Upper lobe of left lung (tissue), 6 donors: ENCODE measurements around the gene RBM42. TPM values are rescaled to one million over a fixed set of nuclear protein-coding genes. Genes with fewer than 3 reads are reported as not detected.
A peak's percentile ranks its signal among the peaks of the same experiment; 100 is the strongest.

ENCODE experiments used
- ATAC-seq, 2 donors: fragments of 200-7000 bp; cut with Tn5 transposase; one replicate each; pipeline ENCODE4 v1.9.1; 2022; ENCODE audit warnings: mild to moderate bottlenecking in 2 of 2, moderate library complexity in 2 of 2; ENCODE audit not compliant: low FRiP score in 2 of 2
- DNase-seq, 2 donors: peaks; one replicate each; pipeline ENCODE4 v3.0.0-alpha.2; 2019 to 2020
- H3K27ac ChIP-seq, 4 donors: fragments of 200-600 bp; sonication (generic); one replicate each; pipeline ENCODE4 v1.5.1; 2016 to 2019
- H3K27me3 ChIP-seq, 4 donors: fragments of 200-600 bp; sonication (generic); one replicate each; pipeline ENCODE4 v1.5.1; 2017 to 2019
- H3K36me3 ChIP-seq, 4 donors: fragments of 200-600 bp; sonication (generic); one replicate each; pipeline ENCODE4 v1.5.1; 2016 to 2019
- H3K4me1 ChIP-seq, 4 donors: fragments of 200-600 bp; sonication (generic); one replicate each; pipeline ENCODE4 v1.5.1; 2018 to 2019
- H3K4me3 ChIP-seq, 4 donors: fragments of 200-600 bp; sonication (generic); one replicate each; pipeline ENCODE4 v1.5.1; 2017 to 2019; ENCODE audit warnings: mild to moderate bottlenecking in 2 of 4, moderate library complexity in 1 of 4
- H3K9me3 ChIP-seq, 4 donors: fragments of 200-600 bp; sonication (generic); one replicate each; pipeline ENCODE4 v1.5.1; 2018 to 2019
- EP300 ChIP-seq, 4 donors: sonication (generic); formaldehyde crosslinking; IDR thresholded peaks; one replicate each; pipeline ENCODE4 v1.5.1; 2017; ENCODE audit warnings: antibody characterized with exemption in 4 of 4, control low read depth in 2 of 4
- POLR2A ChIP-seq, 4 donors: fragments of 450-650 bp; IDR thresholded peaks; one replicate each; pipeline ENCODE4 v1.5.1; 2016 to 2017; ENCODE audit warnings: antibody characterized with exemption in 4 of 4, mild to moderate bottlenecking in 2 of 4
- POLR2AphosphoS5 ChIP-seq, 2 donors: sonication (generic); formaldehyde crosslinking; IDR thresholded peaks; one replicate each; pipeline ENCODE4 v1.5.1; 2017; ENCODE audit warnings: antibody characterized with exemption in 2 of 2
- WGBS, 2 donors: methylation state at CpG; one replicate each; pipeline ENCODE4 v1.1.5; 2017 to 2018; 5-methylcytosine and 5-hydroxymethylcytosine counted together
- total RNA-seq, 6 donors: library from RNA; depleted of rRNA in 4 of 6; stranded (reverse); fragments of >200 nt in 4 of 6; gene quantifications; one replicate each; pipeline versions ENCODE4 v1.1.0 to v1.2.1, GENCODE V29; 2016 to 2021
- TF ChIP-seq, protein P1 (sequence below), 6 experiments: fragments of 450-650 bp in 4 of 6; fragments of 200-600 bp in 2 of 6; sonication (generic) in 2 of 6; IDR thresholded peaks; one replicate each; pipeline ENCODE4 v1.5.1; 2016 to 2019; ENCODE audit warnings: antibody characterized with exemption in 6 of 6
- donor health status: DM: no; HTN: no; CAD: no; lungs with moderate emphysema.
- donor health status: DM: no; HTN: yes; CAD: no; lungs with severe emphysema.

RBM42 gene
- total RNA-seq, 6 donors from 2014 or later, result 37.7 to 80.3 (median 71.3) TPM

DNA sequence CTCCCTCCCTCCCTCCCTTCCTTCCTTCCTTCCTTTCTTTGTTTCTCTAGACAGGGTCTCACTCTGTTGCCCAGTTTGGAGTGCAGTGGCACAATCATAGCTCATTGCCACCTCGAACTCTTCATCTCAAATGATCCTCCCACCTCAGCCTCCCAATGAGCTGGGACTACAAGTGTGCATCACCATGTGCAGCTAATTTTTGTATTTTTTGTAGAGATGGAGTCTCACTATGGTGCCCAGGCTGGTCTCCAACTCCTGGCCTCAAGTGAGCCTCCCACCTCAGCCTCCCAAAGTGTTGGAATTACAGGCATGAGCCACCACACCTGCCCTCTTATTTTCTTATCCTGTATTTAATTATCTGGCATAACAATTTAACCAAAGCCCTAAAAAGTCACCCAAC lies 41.9 kb downstream of the RBM42 start:
- WGBS, 2 donors, result 88 to 100% methylated on average over 1 of the region's 1 CpG
- Histone ChIP-seq H3K4me1 (peaks cover 6 to 9% (median 6%) of the 10 kb centered on the region in 4 donors), H3K4me3 (no peak overlapping the region), H3K27ac (no peak overlapping the region), H3K9me3 (no peaks in the 10 kb centered on the region), H3K27me3 (peaks cover 0 to 11% (median 4%) of the 10 kb centered on the region in 4 donors), H3K36me3 (peaks cover 0 to 2% (median 0%) of the 10 kb centered on the region in 4 donors)
- ATAC-seq (no peak), DNase-seq (no peak)
- no peak for TF ChIP-seq EP300 (IDR thresholded peaks at IDR 0.05)
- no peak for TF ChIP-seq POLR2A (IDR thresholded peaks at IDR 0.05)
- TF ChIP-seq, protein P1, sequence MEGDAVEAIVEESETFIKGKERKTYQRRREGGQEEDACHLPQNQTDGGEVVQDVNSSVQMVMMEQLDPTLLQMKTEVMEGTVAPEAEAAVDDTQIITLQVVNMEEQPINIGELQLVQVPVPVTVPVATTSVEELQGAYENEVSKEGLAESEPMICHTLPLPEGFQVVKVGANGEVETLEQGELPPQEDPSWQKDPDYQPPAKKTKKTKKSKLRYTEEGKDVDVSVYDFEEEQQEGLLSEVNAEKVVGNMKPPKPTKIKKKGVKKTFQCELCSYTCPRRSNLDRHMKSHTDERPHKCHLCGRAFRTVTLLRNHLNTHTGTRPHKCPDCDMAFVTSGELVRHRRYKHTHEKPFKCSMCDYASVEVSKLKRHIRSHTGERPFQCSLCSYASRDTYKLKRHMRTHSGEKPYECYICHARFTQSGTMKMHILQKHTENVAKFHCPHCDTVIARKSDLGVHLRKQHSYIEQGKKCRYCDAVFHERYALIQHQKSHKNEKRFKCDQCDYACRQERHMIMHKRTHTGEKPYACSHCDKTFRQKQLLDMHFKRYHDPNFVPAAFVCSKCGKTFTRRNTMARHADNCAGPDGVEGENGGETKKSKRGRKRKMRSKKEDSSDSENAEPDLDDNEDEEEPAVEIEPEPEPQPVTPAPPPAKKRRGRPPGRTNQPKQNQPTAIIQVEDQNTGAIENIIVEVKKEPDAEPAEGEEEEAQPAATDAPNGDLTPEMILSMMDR (IDR thresholded peaks at IDR 0.05), result no peak
- TF ChIP-seq POLR2AphosphoS5 (IDR thresholded peaks at IDR 0.05), result no peak

DNA sequence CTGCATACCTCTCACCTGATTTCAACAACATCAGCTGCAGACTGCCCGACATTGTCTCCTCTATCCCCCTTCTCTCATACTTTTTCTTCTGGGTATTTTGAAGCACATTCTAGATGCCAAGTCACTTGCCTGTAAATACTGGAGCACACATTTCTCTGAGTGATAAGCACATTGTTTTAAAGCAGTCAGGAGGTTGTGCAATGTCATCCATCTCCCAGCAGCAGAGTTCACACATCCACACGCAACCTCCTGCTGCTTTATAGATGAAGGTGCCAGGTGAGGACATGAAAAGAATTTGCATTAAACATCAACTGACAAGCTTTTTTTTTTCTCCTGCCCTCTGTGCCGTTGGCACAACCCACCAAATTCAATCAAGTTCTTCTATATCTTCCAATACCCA lies 43.0 kb downstream of the RBM42 start:
- Histone ChIP-seq H3K4me1 (peaks cover 6 to 9% (median 6%) of the 10 kb centered on the region in 4 donors), H3K4me3 (no peak overlapping the region), H3K27me3 (peaks cover 0 to 11% (median 4%) of the 10 kb centered on the region in 4 donors), H3K36me3 (no peaks in the 10 kb centered on the region), H3K27ac (no peak overlapping the region), H3K9me3 (no peaks in the 10 kb centered on the region)
- TF ChIP-seq POLR2A (IDR thresholded peaks at IDR 0.05) (no peak), POLR2AphosphoS5 (IDR thresholded peaks at IDR 0.05) (no peak), EP300 (IDR thresholded peaks at IDR 0.05) (no peak)
- TF ChIP-seq, protein P1 (IDR thresholded peaks at IDR 0.05), result no peak
- DNase-seq, result no peak
- ATAC-seq, result no peak
- WGBS, 2 donors, result 37 to 44% methylated on average over 3 of the region's 3 CpGs

DNA sequence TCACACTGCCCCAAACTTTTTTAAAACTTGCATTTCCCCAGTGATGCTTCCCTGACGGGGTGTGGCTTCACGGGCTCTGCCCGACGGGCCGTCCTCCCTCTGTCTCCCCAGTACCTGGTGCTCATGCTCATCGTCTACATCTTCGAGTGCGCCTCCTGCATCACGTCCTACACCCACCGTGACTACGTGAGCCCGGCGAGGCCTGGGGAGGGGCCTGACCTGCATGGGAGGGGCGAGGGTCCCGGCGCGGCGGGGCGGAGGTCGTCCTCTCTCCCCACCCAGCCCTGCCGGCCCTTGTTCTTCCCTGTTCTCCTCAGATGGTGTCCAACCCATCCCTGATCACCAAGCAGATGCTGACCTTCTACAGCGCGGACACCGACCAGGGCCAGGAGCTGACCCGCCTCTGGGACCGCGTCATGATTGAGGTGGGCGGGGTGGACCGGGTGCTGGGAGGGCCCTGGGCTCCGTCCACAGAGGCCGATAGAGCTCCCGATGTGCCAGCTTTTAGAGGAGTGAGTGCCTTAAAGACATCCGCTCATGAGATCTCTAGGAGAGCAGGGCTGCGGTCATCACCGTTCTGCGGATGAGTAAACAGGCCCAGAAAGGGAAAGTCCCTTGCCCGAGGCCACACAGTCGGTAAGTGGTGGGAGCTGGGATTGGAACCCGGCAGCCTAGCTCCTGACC lies 44.4 kb downstream of the RBM42 start:
- no peaks in the 10 kb centered on the region for H3K36me3 ChIP-seq
- H3K4me3 ChIP-seq, result peak overlapping the region in 3 of 4 donors; percentile 10 to 42 (median 41)
- 5 to 6% methylated on average over 30 to 39 of the region's 39 CpGs for WGBS, 2 donors
- peak; percentile 28 to 86 for DNase-seq
- TF ChIP-seq EP300 (IDR thresholded peaks at IDR 0.05) (no peak), POLR2A (IDR thresholded peaks at IDR 0.05) (no peak), POLR2AphosphoS5 (IDR thresholded peaks at IDR 0.05) (no peak)
- TF ChIP-seq, protein P1 (IDR thresholded peaks at IDR 0.05), result no peak
- peaks cover 0 to 11% (median 4%) of the 10 kb centered on the region in 4 donors for H3K27me3 ChIP-seq
- H3K27ac ChIP-seq, result no peak overlapping the region
- ATAC-seq, result peak; percentile 55 to 80
- peaks cover 6 to 9% (median 6%) of the 10 kb centered on the region in 4 donors for H3K4me1 ChIP-seq
- no peaks in the 10 kb centered on the region for H3K9me3 ChIP-seq

- Histone ChIP-seq H3K4me1 (peaks cover 6 to 9% (median 6%) of the 10 kb centered on the region in 4 donors), H3K36me3 (no peaks in the 10 kb centered on the region), H3K27me3 (peaks cover 0 to 11% (median 4%) of the 10 kb centered on the region in 4 donors), H3K27ac (no peak overlapping the region), H3K4me3 (no peak overlapping the region), H3K9me3 (no peaks in the 10 kb centered on the region)
- TF ChIP-seq EP300 (IDR thresholded peaks at IDR 0.05), result no peak
- TF ChIP-seq, protein P1 (IDR thresholded peaks at IDR 0.05), result no peak
- TF ChIP-seq POLR2AphosphoS5 (IDR thresholded peaks at IDR 0.05), result no peak
- TF ChIP-seq POLR2A (IDR thresholded peaks at IDR 0.05), result no peak
- DNase-seq (peak in 1 of 2 donors; percentile 48), ATAC-seq (no peak)
- 69 to 74% methylated on average over 11 to 15 of the region's 15 CpGs for WGBS, 2 donors
Observed at GRCh38 chr19:35675589-35676140, 46.8 kb downstream of the RBM42 start.

Other genes starting within 250 kb of the RBM42 start
- 1 to 10 TPM in 3 of 6 donors, under 1 TPM in 2, not detected in 1; 0.22 to 9.0 (median 2.1) TPM for gene FFAR2, start 180.8 kb upstream of the RBM42 start, total RNA-seq
- gene KRTDAP, start 138.6 kb upstream of the RBM42 start, total RNA-seq, result under 1 TPM in 1 of 6 donors, not detected in 5; 0.61 TPM
- 100 to 1,000 TPM in 3 of 6 donors, 10 to 100 TPM in 3; 64.9 to 127 (median 101) TPM for gene DMKN, start 115.4 kb upstream of the RBM42 start, total RNA-seq
- gene SBSN, start 100.7 kb upstream of the RBM42 start, total RNA-seq, result not detected
- not detected for gene GAPDHS, start 95.6 kb upstream of the RBM42 start, total RNA-seq
- gene TMEM147, start 83.4 kb upstream of the RBM42 start, total RNA-seq, result 10 to 100 TPM; 25.1 to 94.2 (median 71.2) TPM
- not detected for gene ATP4A, start 65.4 kb upstream of the RBM42 start, total RNA-seq
- gene PMIS2, start 42.9 kb upstream of the RBM42 start, total RNA-seq, result not detected
- gene HAUS5, start 16.3 kb upstream of the RBM42 start, total RNA-seq, result 10 to 100 TPM in 4 of 6 donors, 1 to 10 TPM in 2; 5.6 to 32.5 (median 11.3) TPM
- 1 to 10 TPM in 3 of 6 donors, under 1 TPM in 1, not detected in 2; 0.83 to 8.0 (median 1.8) TPM for gene ETV2, start 12.7 kb downstream of the RBM42 start, total RNA-seq
- gene COX6B1, start 19.3 kb downstream of the RBM42 start, total RNA-seq, result 100 to 1,000 TPM in 5 of 6 donors, 10 to 100 TPM in 1; 90.1 to 290 (median 235) TPM
- gene UPK1A, start 37.5 kb downstream of the RBM42 start, total RNA-seq, result not detected
- under 1 TPM in 3 of 6 donors, not detected in 3; 0.20 to 0.55 (median 0.30) TPM for gene ZBTB32, start 75.5 kb downstream of the RBM42 start, total RNA-seq
- 10 to 100 TPM; 23.3 to 70.2 (median 37.3) TPM for gene KMT2B, start 89.0 kb downstream of the RBM42 start, total RNA-seq
- 10 to 100 TPM in 5 of 6 donors, 1 to 10 TPM in 1; 6.4 to 28.4 (median 18.8) TPM for gene IGFLR1, start 113.4 kb downstream of the RBM42 start, total RNA-seq
- gene U2AF1L4, start 116.4 kb downstream of the RBM42 start, total RNA-seq, result 100 to 1,000 TPM in 1 of 6 donors, 10 to 100 TPM in 4, 1 to 10 TPM in 1; 8.5 to 157 (median 22.0) TPM
- gene PSENEN, start 116.6 kb downstream of the RBM42 start, total RNA-seq, result 10 to 100 TPM; 43.4 to 60.9 (median 54.5) TPM
- gene LIN37, start 119.5 kb downstream of the RBM42 start, total RNA-seq, result 10 to 100 TPM in 3 of 6 donors, 1 to 10 TPM in 3; 4.0 to 16.9 (median 10.9) TPM
- gene HSPB6, start 128.0 kb downstream of the RBM42 start, total RNA-seq, result 10 to 100 TPM in 4 of 6 donors, 1 to 10 TPM in 2; 4.2 to 46.2 (median 18.4) TPM
- 10 to 100 TPM; 13.8 to 32.5 (median 19.5) TPM for gene PROSER3, start 129.1 kb downstream of the RBM42 start, total RNA-seq
- gene ARHGAP33, start 146.5 kb downstream of the RBM42 start, total RNA-seq, result 100 to 1,000 TPM in 1 of 6 donors, 10 to 100 TPM in 3, 1 to 10 TPM in 2; 5.9 to 109 (median 14.5) TPM
- not detected for gene PRODH2, start 183.8 kb downstream of the RBM42 start, total RNA-seq
- not detected for gene NPHS1, start 223.5 kb downstream of the RBM42 start, total RNA-seq
- under 1 TPM in 1 of 6 donors, not detected in 5; 0.07 TPM for gene KIRREL2, start 227.9 kb downstream of the RBM42 start, total RNA-seq
- gene APLP1, start 239.5 kb downstream of the RBM42 start, total RNA-seq, result 10 to 100 TPM in 1 of 6 donors, 1 to 10 TPM in 4, not detected in 1; 1.5 to 22.8 (median 5.2) TPM